Mucosa of descending colon (tissue), 3 donors: Measurements from ENCODE around the gene PICK1. TPM values are rescaled to one million over a fixed set of nuclear protein-coding genes. Genes with fewer than 3 reads are reported as not detected.

ENCODE experiments used
- ATAC-seq: fragments of 200-7000 bp; cut with Tn5 transposase; one replicate; pipeline ENCODE4 v1.9.1; 2020; ENCODE audit warnings: mild to moderate bottlenecking, moderate library complexity
- DNase-seq, 3 donors: peaks; one replicate each; pipeline ENCODE4 v3.0.0-alpha.2; 2020
- H3K36me3 ChIP-seq: fragments of 200-600 bp; one replicate; pipeline ENCODE4 v1.8.0; 2021; ENCODE audit warnings: low read depth, mild to moderate bottlenecking
- H3K4me1 ChIP-seq: fragments of 200-600 bp; one replicate; pipeline ENCODE4 v1.8.0; 2021; ENCODE audit warnings: low read depth, mild to moderate bottlenecking
- H3K4me3 ChIP-seq: fragments of 200-600 bp; one replicate; pipeline ENCODE4 v1.8.0; 2021; ENCODE audit warnings: mild to moderate bottlenecking
- H3K9me3 ChIP-seq: fragments of 200-600 bp; one replicate; pipeline ENCODE4 v1.8.0; 2021; ENCODE audit warnings: mild to moderate bottlenecking
- intact Hi-C, 2 donors: fragments of 100-400 bp; cut with DNase I in 1 of 2; cut with micrococcal nuclease in 1 of 2; formaldehyde crosslinking; loops; one replicate each; pipeline versions ENCODE4 v1.11.0 to v1.11.1; 2022; cut with DNase I, micrococcal nuclease
- total RNA-seq, 3 donors: library from RNA; stranded (reverse); fragmentation: NEBNext Ultra II Directional in 2 of 3; extraction: Animal tissue kit (Norgen Biotek cat#: 25700) in 2 of 3; gene quantifications; one replicate each; pipeline versions ENCODE4 v1.2.1 to v1.2.4, GENCODE V29; 2021 to 2023
- TF ChIP-seq, protein P1 (sequence below): fragments of 200-600 bp; IDR thresholded peaks from one replicate; pipeline ENCODE4 v1.8.0; 2022; ENCODE audit warnings: antibody characterized with exemption, mild to moderate bottlenecking
- donor health status: DM: no; HTN: no; CAD: no; lungs with moderate emphysema.
- donor health status: DM: no; HTN: no; CAD: no.
- donor health status: DM: no; HTN: yes; CAD: no.

Gene PICK1
- total RNA-seq, 3 donors from 2014 or later, result 30.9 to 40.7 (median 37.9) TPM

DNA sequence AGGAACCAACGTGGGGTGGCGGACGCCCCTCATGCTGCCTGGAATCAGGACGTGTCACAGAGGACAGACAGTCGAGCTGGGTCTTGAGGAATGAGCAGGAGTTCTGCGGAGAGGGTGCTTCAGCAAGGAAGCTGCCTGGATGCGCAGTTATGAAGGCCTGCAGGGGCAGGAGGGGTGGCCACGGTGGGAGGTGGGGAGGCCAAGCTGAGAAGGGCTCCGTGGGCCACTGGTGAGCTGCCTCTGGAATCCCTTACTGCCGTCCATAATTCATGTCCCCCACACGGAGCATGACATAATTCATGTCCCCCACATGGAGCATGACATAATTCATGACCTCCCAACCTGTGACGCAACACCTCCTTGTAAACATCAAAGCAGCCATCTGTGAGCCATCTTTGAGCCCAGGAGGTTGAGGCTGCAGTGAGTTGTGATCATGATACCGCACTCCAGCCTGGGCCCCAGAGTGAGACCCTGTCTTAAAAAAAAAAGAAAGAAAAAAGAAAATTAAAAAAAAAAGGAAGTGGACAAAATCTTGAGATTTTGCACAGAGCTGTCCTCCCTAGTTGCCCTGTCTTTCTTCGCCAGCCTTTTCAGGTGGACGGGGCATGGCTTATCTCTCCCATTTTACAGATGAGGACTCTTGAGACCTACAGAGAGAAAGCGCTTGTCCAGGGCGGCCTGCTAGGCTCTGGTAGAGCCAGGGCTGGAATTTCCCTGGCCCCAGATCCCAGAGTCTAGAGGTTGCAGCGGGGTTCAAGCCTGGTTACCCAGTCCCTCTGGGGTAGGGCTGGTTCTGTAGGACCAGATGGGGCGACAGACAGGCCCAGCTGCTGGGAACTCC, 24.3 kb upstream of the PICK1 start:
- ATAC-seq (no peak), DNase-seq (no peak)
- TF ChIP-seq, protein P1, sequence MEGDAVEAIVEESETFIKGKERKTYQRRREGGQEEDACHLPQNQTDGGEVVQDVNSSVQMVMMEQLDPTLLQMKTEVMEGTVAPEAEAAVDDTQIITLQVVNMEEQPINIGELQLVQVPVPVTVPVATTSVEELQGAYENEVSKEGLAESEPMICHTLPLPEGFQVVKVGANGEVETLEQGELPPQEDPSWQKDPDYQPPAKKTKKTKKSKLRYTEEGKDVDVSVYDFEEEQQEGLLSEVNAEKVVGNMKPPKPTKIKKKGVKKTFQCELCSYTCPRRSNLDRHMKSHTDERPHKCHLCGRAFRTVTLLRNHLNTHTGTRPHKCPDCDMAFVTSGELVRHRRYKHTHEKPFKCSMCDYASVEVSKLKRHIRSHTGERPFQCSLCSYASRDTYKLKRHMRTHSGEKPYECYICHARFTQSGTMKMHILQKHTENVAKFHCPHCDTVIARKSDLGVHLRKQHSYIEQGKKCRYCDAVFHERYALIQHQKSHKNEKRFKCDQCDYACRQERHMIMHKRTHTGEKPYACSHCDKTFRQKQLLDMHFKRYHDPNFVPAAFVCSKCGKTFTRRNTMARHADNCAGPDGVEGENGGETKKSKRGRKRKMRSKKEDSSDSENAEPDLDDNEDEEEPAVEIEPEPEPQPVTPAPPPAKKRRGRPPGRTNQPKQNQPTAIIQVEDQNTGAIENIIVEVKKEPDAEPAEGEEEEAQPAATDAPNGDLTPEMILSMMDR, result no peak
- Histone ChIP-seq H3K9me3 (no peaks in the 10 kb centered on the region), H3K4me1 (peaks cover 14% of the 10 kb centered on the region), H3K4me3 (no peak overlapping the region), H3K36me3 (no peaks in the 10 kb centered on the region)
- intact Hi-C loops, result no loop called here

DNA sequence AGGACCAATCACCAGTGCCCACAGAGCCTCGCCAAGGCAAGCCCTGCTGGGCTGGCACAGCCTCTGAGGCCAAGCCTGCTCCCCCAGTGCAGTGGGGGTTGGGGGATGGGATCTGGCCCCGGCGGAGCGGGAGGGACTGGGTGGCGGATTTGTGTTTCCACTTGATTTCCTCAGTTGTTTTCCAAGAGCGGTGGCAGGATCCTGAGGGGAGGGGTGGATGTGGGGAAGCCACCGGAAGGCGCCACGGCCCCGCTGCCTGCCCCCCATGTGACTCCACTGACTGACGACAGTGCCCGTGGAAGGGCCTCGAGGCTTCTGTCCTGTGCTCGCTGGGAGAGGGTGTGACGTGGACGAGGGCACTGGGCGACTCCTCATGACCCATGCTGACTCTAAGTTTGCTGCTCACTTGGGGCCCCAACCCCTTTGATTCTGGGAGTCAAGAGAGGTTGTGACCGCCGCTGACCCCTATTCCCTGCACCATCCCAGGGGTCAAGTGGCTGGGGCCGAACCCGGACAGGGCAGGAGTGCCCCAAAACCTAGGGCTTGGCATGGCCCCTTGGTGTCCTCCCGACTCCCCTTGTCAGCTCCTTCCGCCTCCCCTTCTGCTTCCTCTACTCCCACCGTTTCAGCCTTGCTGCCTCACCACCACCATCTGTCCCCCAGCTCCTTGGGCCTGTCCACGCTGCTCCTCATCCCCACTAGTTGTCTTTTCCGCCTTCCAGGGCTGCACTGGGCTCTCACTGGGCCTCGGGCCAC, 23.5 kb upstream of the PICK1 start:
- TF ChIP-seq, protein P1, result no peak
- no peaks in the 10 kb centered on the region for H3K36me3 ChIP-seq
- intact Hi-C loops, result no loop called here
- peak in 1 of 3 donors; percentile 49 for DNase-seq
- ATAC-seq, result no peak
- no peaks in the 10 kb centered on the region for H3K9me3 ChIP-seq
- H3K4me3 ChIP-seq, result no peak overlapping the region
- H3K4me1 ChIP-seq, result peaks cover 14% of the 10 kb centered on the region

DNA sequence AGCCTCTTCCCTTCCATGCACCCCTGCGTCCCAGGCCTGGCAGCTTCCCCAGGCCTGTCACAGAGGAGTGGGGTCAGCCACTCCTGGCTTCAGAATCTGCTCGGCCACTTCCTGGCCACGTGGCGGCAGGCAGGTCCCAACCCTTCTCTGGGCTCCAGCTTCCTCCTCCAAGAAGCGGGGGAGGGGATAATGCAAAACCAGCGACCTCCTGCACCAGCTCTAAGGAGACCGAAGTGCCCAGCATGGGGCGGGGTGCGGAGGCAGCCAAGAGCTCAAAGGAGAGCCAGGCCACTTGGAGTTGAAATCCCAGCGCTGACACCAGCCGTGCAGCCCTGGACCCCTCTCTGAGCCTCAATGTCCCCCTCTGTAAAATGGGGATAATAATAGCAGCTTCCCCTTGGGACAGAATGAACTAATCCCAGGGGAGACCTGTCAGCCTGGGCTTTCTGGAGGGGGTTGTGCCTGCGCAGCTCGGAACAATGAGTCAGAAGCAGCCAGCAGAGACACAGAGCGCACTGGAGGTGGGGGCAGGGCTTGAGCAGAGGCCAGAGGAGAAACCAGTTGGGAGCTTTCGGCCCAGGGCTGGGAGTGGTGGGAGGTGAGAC, 22.8 kb upstream of the PICK1 start:
- TF ChIP-seq, protein P1, result no peak
- no peaks in the 10 kb centered on the region for H3K9me3 ChIP-seq
- no peaks in the 10 kb centered on the region for H3K36me3 ChIP-seq
- intact Hi-C loops, result no loop called here
- peaks cover 14% of the 10 kb centered on the region for H3K4me1 ChIP-seq
- DNase-seq (peak; percentile 53 to 73 (median 56)), ATAC-seq (peak; percentile 55)
- H3K4me3 ChIP-seq, result no peak overlapping the region

DNA sequence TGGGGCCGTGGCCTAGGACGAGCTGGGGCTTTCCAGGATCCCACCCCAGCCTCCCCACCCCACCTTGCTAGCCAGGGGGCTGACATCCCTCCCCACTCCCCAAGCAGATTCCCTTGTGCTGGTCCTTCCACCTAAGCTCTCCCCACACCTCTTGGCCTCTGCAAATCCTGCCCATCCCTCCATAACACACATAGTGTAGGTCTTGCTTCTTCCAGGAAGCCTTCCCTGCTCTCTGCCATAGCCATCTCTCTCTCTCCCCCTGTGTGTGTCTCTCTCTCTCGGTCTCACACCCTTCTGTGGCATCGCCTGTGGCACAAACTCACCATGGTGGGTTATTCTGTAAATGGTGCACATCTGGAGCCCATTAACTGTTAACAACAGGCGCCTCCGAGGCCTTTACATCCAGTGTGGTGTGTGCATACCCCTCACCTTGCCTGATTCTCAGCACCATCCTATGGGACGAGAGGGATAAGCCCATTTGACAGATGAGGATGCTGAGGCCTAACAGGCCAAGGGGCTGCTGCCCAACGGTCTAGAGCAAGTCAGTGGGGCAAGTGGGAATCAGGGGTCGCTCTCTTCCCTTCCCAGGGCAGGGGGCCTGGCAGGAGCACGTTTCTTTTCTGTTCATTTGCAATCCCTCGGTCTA, 22.2 kb upstream of the PICK1 start:
- no peaks in the 10 kb centered on the region for H3K9me3 ChIP-seq
- H3K36me3 ChIP-seq, result no peaks in the 10 kb centered on the region
- DNase-seq, result no peak
- peaks cover 14% of the 10 kb centered on the region for H3K4me1 ChIP-seq
- ATAC-seq, result no peak
- intact Hi-C loops, result no loop called here
- H3K4me3 ChIP-seq, result no peak overlapping the region
- TF ChIP-seq, protein P1, result no peak

- Histone ChIP-seq H3K4me1 (peaks cover 14% of the 10 kb centered on the region), H3K36me3 (no peaks in the 10 kb centered on the region), H3K4me3 (no peak overlapping the region), H3K9me3 (no peaks in the 10 kb centered on the region)
- intact Hi-C loops, result no loop called here
- ATAC-seq, result no peak
- DNase-seq, result no peak
- TF ChIP-seq, protein P1, result no peak
Observed at GRCh38 chr22:38035530-38035885, 21.7 kb upstream of the PICK1 start.
